Panc1 (cell line): ENCODE measurements around the gene MAP3K3. TPM values are rescaled to one million over a fixed set of nuclear protein-coding genes. Genes with fewer than 3 reads are reported as not detected.

ENCODE experiments used
- ATAC-seq: fragments of 200-7000 bp; cut with Tn5 transposase; 2 replicates; pipeline ENCODE4 v1.9.1; 2020; ENCODE audit warnings: mild to moderate bottlenecking, moderate library complexity
- BruUV-seq: library from RNA; stranded (reverse); fragments of 400-500 nt; replicated peaks from 2 replicates; lab custom pipeline; 2021; lab: Mats Ljungman, UMichigan
- CTCF ChIA-PET: fragments of 300-600 bp; sonication (Branson Sonifier 250); formaldehyde crosslinking; loops from one replicate; lab custom pipeline; 2022; ENCODE audit warnings: antibody characterized with exemption; lab: Charles Lee
- POLR2A ChIA-PET: fragments of 300-600 bp; sonication (Branson Sonifier 250); formaldehyde crosslinking; loops from one replicate; lab custom pipeline; 2022; ENCODE audit warnings: antibody characterized with exemption; lab: Charles Lee
- DNase-seq: peaks from one replicate; pipeline ENCODE4 v3.0.0-alpha.2; 2010; ENCODE audit warnings: low read depth, low spot score
- H3K27ac ChIP-seq: 2 replicates; pipeline ENCODE4 v1.5.1; 2011; ENCODE audit warnings: mild to moderate bottlenecking, low read length, inconsistent platforms
- H3K27me3 ChIP-seq: fragments of 200-500 bp; sonication (Bioruptor generic); 2 replicates; pipeline ENCODE4 v1.6.0; 2014; ENCODE audit warnings: low read length, inconsistent platforms; ENCODE audit not compliant: control insufficient read depth, insufficient read depth
- H3K36me3 ChIP-seq: fragments of 200-500 bp; sonication (Bioruptor generic); 2 replicates; pipeline ENCODE4 v1.5.1; 2014; ENCODE audit warnings: inconsistent platforms, mild to moderate bottlenecking, low read length, moderate library complexity; ENCODE audit not compliant: control insufficient read depth, insufficient read depth
- H3K4me1 ChIP-seq: 2 replicates; pipeline ENCODE4 v1.5.1; 2011; ENCODE audit warnings: inconsistent platforms, mild to moderate bottlenecking, low read length, moderate library complexity; ENCODE audit not compliant: control insufficient read depth, insufficient read depth
- H3K4me3 ChIP-seq, 2 experiments: 2 replicates each; pipeline ENCODE4 v1.5.1; 2011 to 2012; ENCODE audit warnings: low read depth in 2 of 2, low read length in 2 of 2, mild to moderate bottlenecking in 2 of 2, inconsistent platforms in 1 of 2, moderate library complexity in 1 of 2
- H3K9me3 ChIP-seq: fragments of 200-500 bp; sonication (Bioruptor generic); 2 replicates; pipeline ENCODE4 v1.5.1; 2014; ENCODE audit warnings: low read depth, mild to moderate bottlenecking, inconsistent platforms, low read length, moderate library complexity; ENCODE audit not compliant: control insufficient read depth, insufficient read depth
- POLR2AphosphoS5 ChIP-seq: IDR thresholded peaks from 2 replicates; pipeline ENCODE4 v1.6.1; 2012; ENCODE audit warnings: mild to moderate bottlenecking, low read depth, low read length, moderate library complexity
- SIN3A ChIP-seq: IDR thresholded peaks from 2 replicates; pipeline ENCODE4 v1.6.1; 2012; ENCODE audit warnings: low read depth, mild to moderate bottlenecking, low read length, moderate library complexity, borderline replicate concordance; ENCODE audit not compliant: insufficient read depth
- TCF7L2 ChIP-seq: IDR thresholded peaks from 2 replicates; pipeline ENCODE4 v1.6.1; 2011; ENCODE audit warnings: mild to moderate bottlenecking, low read depth, low read length, inconsistent platforms
- in situ Hi-C: cut with HindIII; loops from 2 replicates; pipeline ENCODE4 v1.10.0; 2016; ENCODE audit warnings: low sequenced_read_pairs, low pct_unique_long_range_greater_than_20kb
- intact Hi-C: fragments of 100-400 bp; cut with micrococcal nuclease; formaldehyde crosslinking; loops from one replicate; pipeline ENCODE4 v1.10.0; 2022; ENCODE audit not compliant: unreplicated experiment
- total RNA-seq: library from RNA; stranded (reverse); gene quantifications from one replicate; pipeline ENCODE4 v1.2.1, GENCODE V29; 2021; ENCODE audit not compliant: unreplicated experiment
- TF ChIP-seq, protein P1 (sequence below): fragments of 450-650 bp; IDR thresholded peaks from 2 replicates; pipeline ENCODE4 v1.5.1; 2017; ENCODE audit warnings: mild to moderate bottlenecking
- TF ChIP-seq, protein P2 (sequence below), 2 experiments: IDR thresholded peaks; 2 replicates each; pipeline ENCODE4 v1.6.1; 2011 to 2012; ENCODE audit warnings: low read depth in 2 of 2, control low read depth in 1 of 2, low read length in 1 of 2, mild to moderate bottlenecking in 1 of 2, moderate library complexity in 1 of 2; ENCODE audit not compliant: insufficient read depth in 1 of 2

MAP3K3 gene
- total RNA-seq, 1 experiment from 2014 or later = 22.3 TPM

DNA sequence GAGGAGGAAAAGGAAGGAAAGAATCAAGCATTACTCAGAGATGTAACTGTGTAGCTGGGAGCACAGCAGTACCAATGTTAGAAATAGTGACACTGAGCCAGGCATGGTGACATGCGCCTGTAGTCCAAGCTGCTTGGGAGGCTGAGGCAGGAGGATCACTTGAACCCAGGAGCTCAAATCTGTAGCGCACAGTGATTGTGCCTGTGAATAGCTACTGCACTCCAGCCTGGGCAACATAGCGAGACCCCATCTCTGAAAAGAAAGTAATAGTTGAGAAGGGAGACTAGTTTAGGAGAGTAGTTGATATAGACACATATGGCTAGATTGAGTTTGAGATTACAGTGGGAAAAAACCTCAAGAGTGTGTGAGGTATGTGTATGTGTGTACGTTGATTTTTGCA, 17.8 kb downstream of the MAP3K3 start:
- Histone ChIP-seq H3K27ac (no peak overlapping the region), H3K9me3 (no peaks in the 10 kb centered on the region), H3K4me1 (no peaks in the 10 kb centered on the region), H3K27me3 (no peaks in the 10 kb centered on the region), H3K4me3 (no peak overlapping the region), H3K36me3 (no peaks in the 10 kb centered on the region; the same call in 1 of the 2 replicates)
- BruUV-seq = no TSS peak
- in situ Hi-C loops = no loop called here
- DNase-seq (no peak), ATAC-seq (no peak)
- CTCF ChIA-PET = no interaction called here
- POLR2A ChIA-PET = no interaction called here
- TF ChIP-seq, protein P1, sequence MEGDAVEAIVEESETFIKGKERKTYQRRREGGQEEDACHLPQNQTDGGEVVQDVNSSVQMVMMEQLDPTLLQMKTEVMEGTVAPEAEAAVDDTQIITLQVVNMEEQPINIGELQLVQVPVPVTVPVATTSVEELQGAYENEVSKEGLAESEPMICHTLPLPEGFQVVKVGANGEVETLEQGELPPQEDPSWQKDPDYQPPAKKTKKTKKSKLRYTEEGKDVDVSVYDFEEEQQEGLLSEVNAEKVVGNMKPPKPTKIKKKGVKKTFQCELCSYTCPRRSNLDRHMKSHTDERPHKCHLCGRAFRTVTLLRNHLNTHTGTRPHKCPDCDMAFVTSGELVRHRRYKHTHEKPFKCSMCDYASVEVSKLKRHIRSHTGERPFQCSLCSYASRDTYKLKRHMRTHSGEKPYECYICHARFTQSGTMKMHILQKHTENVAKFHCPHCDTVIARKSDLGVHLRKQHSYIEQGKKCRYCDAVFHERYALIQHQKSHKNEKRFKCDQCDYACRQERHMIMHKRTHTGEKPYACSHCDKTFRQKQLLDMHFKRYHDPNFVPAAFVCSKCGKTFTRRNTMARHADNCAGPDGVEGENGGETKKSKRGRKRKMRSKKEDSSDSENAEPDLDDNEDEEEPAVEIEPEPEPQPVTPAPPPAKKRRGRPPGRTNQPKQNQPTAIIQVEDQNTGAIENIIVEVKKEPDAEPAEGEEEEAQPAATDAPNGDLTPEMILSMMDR = no peak
- TF ChIP-seq POLR2AphosphoS5 = no peak
- TF ChIP-seq, protein P2, sequence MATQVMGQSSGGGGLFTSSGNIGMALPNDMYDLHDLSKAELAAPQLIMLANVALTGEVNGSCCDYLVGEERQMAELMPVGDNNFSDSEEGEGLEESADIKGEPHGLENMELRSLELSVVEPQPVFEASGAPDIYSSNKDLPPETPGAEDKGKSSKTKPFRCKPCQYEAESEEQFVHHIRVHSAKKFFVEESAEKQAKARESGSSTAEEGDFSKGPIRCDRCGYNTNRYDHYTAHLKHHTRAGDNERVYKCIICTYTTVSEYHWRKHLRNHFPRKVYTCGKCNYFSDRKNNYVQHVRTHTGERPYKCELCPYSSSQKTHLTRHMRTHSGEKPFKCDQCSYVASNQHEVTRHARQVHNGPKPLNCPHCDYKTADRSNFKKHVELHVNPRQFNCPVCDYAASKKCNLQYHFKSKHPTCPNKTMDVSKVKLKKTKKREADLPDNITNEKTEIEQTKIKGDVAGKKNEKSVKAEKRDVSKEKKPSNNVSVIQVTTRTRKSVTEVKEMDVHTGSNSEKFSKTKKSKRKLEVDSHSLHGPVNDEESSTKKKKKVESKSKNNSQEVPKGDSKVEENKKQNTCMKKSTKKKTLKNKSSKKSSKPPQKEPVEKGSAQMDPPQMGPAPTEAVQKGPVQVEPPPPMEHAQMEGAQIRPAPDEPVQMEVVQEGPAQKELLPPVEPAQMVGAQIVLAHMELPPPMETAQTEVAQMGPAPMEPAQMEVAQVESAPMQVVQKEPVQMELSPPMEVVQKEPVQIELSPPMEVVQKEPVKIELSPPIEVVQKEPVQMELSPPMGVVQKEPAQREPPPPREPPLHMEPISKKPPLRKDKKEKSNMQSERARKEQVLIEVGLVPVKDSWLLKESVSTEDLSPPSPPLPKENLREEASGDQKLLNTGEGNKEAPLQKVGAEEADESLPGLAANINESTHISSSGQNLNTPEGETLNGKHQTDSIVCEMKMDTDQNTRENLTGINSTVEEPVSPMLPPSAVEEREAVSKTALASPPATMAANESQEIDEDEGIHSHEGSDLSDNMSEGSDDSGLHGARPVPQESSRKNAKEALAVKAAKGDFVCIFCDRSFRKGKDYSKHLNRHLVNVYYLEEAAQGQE (IDR thresholded peaks at IDR 0.05; ENCODE audit: insufficient read depth in 1 of 2, low read depth in 2 of 2, low read length in 1 of 2) = no peak
- TF ChIP-seq SIN3A = no peak
- TF ChIP-seq TCF7L2 = no peak
- intact Hi-C loops = no loop called here

- ATAC-seq (no peak), DNase-seq (no peak)
- no peak overlapping the region for H3K4me3 ChIP-seq
- ChIA-PET CTCF (interaction anchor here (0.6 kb wide), 1 partner anchor 20 kb away, joined by 4 read pairs; no protein-coding TSS in a partner anchor), POLR2A (no interaction called here)
- in situ Hi-C loops = no loop called here
- H3K27me3 ChIP-seq = no peaks in the 10 kb centered on the region
- no peaks in the 10 kb centered on the region for H3K36me3 ChIP-seq
- no peak overlapping the region for H3K27ac ChIP-seq
- BruUV-seq = no TSS peak
- intact Hi-C loops = no loop called here
- no peaks in the 10 kb centered on the region for H3K9me3 ChIP-seq
- TF ChIP-seq, protein P1 = no peak
- TF ChIP-seq TCF7L2 (no peak), SIN3A (no peak), POLR2AphosphoS5 (no peak)
- TF ChIP-seq, protein P2 (IDR thresholded peaks at IDR 0.05; ENCODE audit: insufficient read depth in 1 of 2, low read depth in 2 of 2, low read length in 1 of 2) = no peak
- H3K4me1 ChIP-seq = no peaks in the 10 kb centered on the region
These were observed 19.7 kb downstream of the MAP3K3 start for GRCh38 chr17:63641692-63642448.
